HEK293 (cell line): ENCODE data around the gene SELENOM.

Experiments used
- CTCF ChIA-PET: fragments of 350-600 bp; formaldehyde crosslinking; extraction: SDS; loops from one replicate; lab custom pipeline; 2021; ENCODE audit warnings: antibody characterized with exemption; lab: Yijun Ruan, JAX
- POLR2A ChIA-PET: fragments of 300-600 bp; formaldehyde crosslinking; extraction: SDS; loops from one replicate; lab custom pipeline; 2020; ENCODE audit warnings: antibody characterized with exemption, inconsistent platforms; lab: Yijun Ruan, JAX
- H3K27ac ChIP-seq: fragments of 200-500 bp; sonication (Bioruptor generic); 2 replicates; pipeline ENCODE4 v1.5.1; 2014; ENCODE audit warnings: low read depth, low read length, control low read depth, inconsistent platforms; ENCODE audit errors: extremely low read depth
- H3K36me3 ChIP-seq, 2 experiments: fragments of 200-500 bp in 1 of 2; sonication (Bioruptor generic) in 1 of 2; 1 replicate in 1 of 2; 2 replicates in 1 of 2; pipeline ENCODE4 v1.5.1; 2014 to 2017; ENCODE audit warnings: inconsistent platforms in 2 of 2, low read length in 2 of 2; ENCODE audit not compliant: control insufficient read depth in 2 of 2, insufficient read depth in 1 of 2
- H3K4me1 ChIP-seq: fragments of 200-500 bp; sonication (Bioruptor generic); 2 replicates; pipeline ENCODE4 v1.5.1; 2014; ENCODE audit warnings: mild to moderate bottlenecking, low read length, inconsistent platforms; ENCODE audit not compliant: control insufficient read depth, insufficient read depth
- H3K4me3 ChIP-seq: 2 replicates; pipeline ENCODE4 v1.5.1; 2011; ENCODE audit warnings: low read depth, mild to moderate bottlenecking, control low read depth, low read length, moderate library complexity
- H3K9me3 ChIP-seq: fragments of 200-500 bp; sonication (Bioruptor generic); 2 replicates; pipeline ENCODE4 v1.5.1; 2014; ENCODE audit warnings: low read depth, low read length, inconsistent platforms; ENCODE audit not compliant: control insufficient read depth, insufficient read depth
- EGR2 ChIP-seq: fragments of 450-650 bp; formaldehyde crosslinking; IDR thresholded peaks from 2 replicates; pipeline ENCODE4 v1.5.1; 2016; ENCODE audit warnings: low read depth, missing biosample characterization, missing genetic modification characterization
- IKZF3 ChIP-seq: fragments of 450-650 bp; IDR thresholded peaks from 2 replicates; pipeline ENCODE4 v1.5.0; 2018; ENCODE audit warnings: missing biosample characterization, mild to moderate bottlenecking, missing genetic modification characterization, moderate library complexity
- KLF1 ChIP-seq: fragments of 450-650 bp; formaldehyde crosslinking; IDR thresholded peaks from 2 replicates; pipeline ENCODE4 v1.5.1; 2016; ENCODE audit warnings: missing biosample characterization, missing genetic modification characterization
- KLF16 ChIP-seq: fragments of 450-650 bp; formaldehyde crosslinking; IDR thresholded peaks from 2 replicates; pipeline ENCODE4 v1.5.1; 2017; ENCODE audit warnings: missing biosample characterization, missing genetic modification characterization
- KLF9 ChIP-seq: fragments of 450-650 bp; formaldehyde crosslinking; IDR thresholded peaks from 2 replicates; pipeline ENCODE4 v1.5.1; 2016; ENCODE audit warnings: missing biosample characterization, missing genetic modification characterization, low read depth
- SCRT2 ChIP-seq: fragments of 450-650 bp; formaldehyde crosslinking; IDR thresholded peaks from 2 replicates; pipeline ENCODE4 v1.5.1; 2016; ENCODE audit warnings: missing biosample characterization, missing genetic modification characterization
- SETDB1 ChIP-seq: IDR thresholded peaks from one replicate; pipeline ENCODE4 v1.6.1; 2017; ENCODE audit warnings: mild to moderate bottlenecking, low read length, moderate library complexity, mixed read lengths; ENCODE audit not compliant: insufficient read length
- ZBTB21 ChIP-seq: fragments of 450-650 bp; formaldehyde crosslinking; IDR thresholded peaks from 2 replicates; pipeline ENCODE4 v1.5.1; 2017; ENCODE audit warnings: missing biosample characterization, missing genetic modification characterization
- ZFP3 ChIP-seq: fragments of 450-650 bp; formaldehyde crosslinking; IDR thresholded peaks from 2 replicates; pipeline ENCODE4 v1.5.1; 2016; ENCODE audit warnings: low read depth, missing biosample characterization, missing genetic modification characterization
- ZFP69B ChIP-seq: fragments of 450-650 bp; formaldehyde crosslinking; IDR thresholded peaks from 2 replicates; pipeline ENCODE4 v1.5.1; 2016; ENCODE audit warnings: missing biosample characterization, missing genetic modification characterization
- ZNF16 ChIP-seq: fragments of 450-650 bp; formaldehyde crosslinking; IDR thresholded peaks from 2 replicates; pipeline ENCODE4 v1.5.1; 2016; ENCODE audit warnings: low read depth, missing biosample characterization, missing genetic modification characterization
- ZNF426 ChIP-seq: fragments of 450-650 bp; formaldehyde crosslinking; IDR thresholded peaks from 2 replicates; pipeline ENCODE4 v1.5.1; 2017; ENCODE audit warnings: missing biosample characterization, missing genetic modification characterization, mild to moderate bottlenecking, inconsistent platforms, moderate library complexity
- ZNF48 ChIP-seq: fragments of 450-650 bp; formaldehyde crosslinking; IDR thresholded peaks from 2 replicates; pipeline ENCODE4 v1.5.1; 2016; ENCODE audit warnings: missing biosample characterization, missing genetic modification characterization
- ZNF514 ChIP-seq: fragments of 450-650 bp; formaldehyde crosslinking; IDR thresholded peaks from 2 replicates; pipeline ENCODE4 v1.5.1; 2016; ENCODE audit warnings: missing biosample characterization, missing genetic modification characterization
- ZNF791 ChIP-seq: fragments of 450-650 bp; formaldehyde crosslinking; IDR thresholded peaks from 2 replicates; pipeline ENCODE4 v1.5.1; 2016; ENCODE audit warnings: missing biosample characterization, missing genetic modification characterization
- ZSCAN30 ChIP-seq: fragments of 450-650 bp; IDR thresholded peaks from 2 replicates; pipeline ENCODE4 v1.5.1; 2018; ENCODE audit warnings: missing biosample characterization, mild to moderate bottlenecking, missing genetic modification characterization, moderate library complexity
- ZXDB ChIP-seq: fragments of 450-650 bp; formaldehyde crosslinking; IDR thresholded peaks from 2 replicates; pipeline ENCODE4 v1.5.1; 2016; ENCODE audit warnings: missing biosample characterization, missing genetic modification characterization
- TF ChIP-seq, protein P1 (sequence below): fragments of 450-650 bp; formaldehyde crosslinking; IDR thresholded peaks from 2 replicates; pipeline ENCODE4 v1.5.1; 2017; ENCODE audit warnings: missing biosample characterization, missing genetic modification characterization
- TF ChIP-seq, protein P2 (sequence below): fragments of 450-650 bp; formaldehyde crosslinking; IDR thresholded peaks from 2 replicates; pipeline ENCODE4 v1.5.1; 2016; ENCODE audit warnings: missing biosample characterization, missing genetic modification characterization, low read depth
- TF ChIP-seq, protein P3 (sequence below): fragments of 450-650 bp; formaldehyde crosslinking; IDR thresholded peaks from 2 replicates; pipeline ENCODE4 v1.5.1; 2016; ENCODE audit warnings: missing biosample characterization, missing genetic modification characterization
- TF ChIP-seq, protein P4 (sequence below): fragments of 450-650 bp; formaldehyde crosslinking; IDR thresholded peaks from 2 replicates; pipeline ENCODE4 v1.5.1; 2016; ENCODE audit warnings: missing biosample characterization, missing genetic modification characterization

SELENOM gene

DNA sequence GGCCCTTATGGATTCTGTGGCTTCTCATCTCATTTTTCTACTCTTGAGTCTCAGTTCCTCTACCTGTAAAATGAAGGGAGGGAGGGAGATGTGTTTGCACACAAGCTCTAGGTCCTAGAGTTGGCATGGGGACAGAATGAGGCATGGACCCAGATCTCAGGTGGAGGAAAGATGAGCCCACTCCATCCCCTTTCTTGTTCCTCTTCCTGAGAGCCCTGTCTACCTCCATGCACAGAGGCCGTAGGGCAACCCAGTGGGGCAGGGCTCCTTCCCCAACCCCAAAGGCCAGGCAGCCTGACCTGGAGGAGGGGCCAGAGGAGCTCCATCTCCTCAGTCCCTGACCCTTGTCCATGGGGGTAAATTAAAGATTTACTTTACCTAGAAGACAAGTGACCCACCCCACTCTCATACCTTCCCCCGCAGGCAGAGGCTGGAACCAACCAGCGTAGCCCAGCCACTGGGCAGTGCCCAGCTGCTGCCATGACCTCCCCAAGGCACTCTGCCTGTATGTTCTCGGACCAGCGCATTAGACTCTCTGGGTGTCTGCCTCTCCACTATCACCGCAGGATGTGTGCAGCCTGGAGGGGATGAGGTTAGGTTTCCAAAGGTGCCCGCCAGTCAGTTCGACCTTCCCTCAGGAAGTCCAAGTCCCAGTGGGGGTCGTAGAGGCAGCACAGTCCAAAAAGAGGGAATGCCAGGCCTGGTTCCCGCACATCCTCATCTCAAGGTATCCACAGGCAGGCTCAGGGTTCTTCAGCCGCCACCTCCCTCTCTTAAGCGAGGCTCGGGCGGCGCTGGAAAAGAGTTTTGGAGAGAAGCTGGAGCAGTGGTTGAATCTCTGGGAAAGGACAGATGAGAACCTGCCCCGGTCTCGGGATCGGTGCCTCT is 23.2 kb downstream of the SELENOM start:
- ChIA-PET CTCF (interaction anchor here (0.6 to 3.1 kb wide), 13 partner anchors 21 to 354 kb away, joined by 3 to 14 read pairs (median 4); partner anchors contain the start of genes MORC2, RNF185 and TUG1), POLR2A (interaction anchor here (0.9 kb wide), 1 partner anchor 23 kb away, joined by 3 read pairs; the partner anchor contains the start of gene SELENOM)
- Histone ChIP-seq H3K36me3 (peaks cover 0 to 34% of the 10 kb centered on the region in 2 experiments; a peak in 1 of 3 replicates), H3K9me3 (no peaks in the 10 kb centered on the region), H3K4me1 (peaks cover 3% of the 10 kb centered on the region; the same call in 1 of the 2 replicates), H3K4me3 (no peak overlapping the region), H3K27ac (no peak overlapping the region)
- TF ChIP-seq ZNF48 (no peak), ZFP69B (no peak), ZNF426 (tag by site-specific recombination) (no peak), ZFP3 (tag by site-specific recombination) (no peak), ZNF791 (tag by site-specific recombination) (no peak), ZBTB21 (no peak), ZSCAN30 (tag by site-specific recombination) (no peak), SCRT2 (tag by site-specific recombination) (no peak), IKZF3 (tag by site-specific recombination) (no peak), SETDB1 (no peak)
- TF ChIP-seq, protein P1, sequence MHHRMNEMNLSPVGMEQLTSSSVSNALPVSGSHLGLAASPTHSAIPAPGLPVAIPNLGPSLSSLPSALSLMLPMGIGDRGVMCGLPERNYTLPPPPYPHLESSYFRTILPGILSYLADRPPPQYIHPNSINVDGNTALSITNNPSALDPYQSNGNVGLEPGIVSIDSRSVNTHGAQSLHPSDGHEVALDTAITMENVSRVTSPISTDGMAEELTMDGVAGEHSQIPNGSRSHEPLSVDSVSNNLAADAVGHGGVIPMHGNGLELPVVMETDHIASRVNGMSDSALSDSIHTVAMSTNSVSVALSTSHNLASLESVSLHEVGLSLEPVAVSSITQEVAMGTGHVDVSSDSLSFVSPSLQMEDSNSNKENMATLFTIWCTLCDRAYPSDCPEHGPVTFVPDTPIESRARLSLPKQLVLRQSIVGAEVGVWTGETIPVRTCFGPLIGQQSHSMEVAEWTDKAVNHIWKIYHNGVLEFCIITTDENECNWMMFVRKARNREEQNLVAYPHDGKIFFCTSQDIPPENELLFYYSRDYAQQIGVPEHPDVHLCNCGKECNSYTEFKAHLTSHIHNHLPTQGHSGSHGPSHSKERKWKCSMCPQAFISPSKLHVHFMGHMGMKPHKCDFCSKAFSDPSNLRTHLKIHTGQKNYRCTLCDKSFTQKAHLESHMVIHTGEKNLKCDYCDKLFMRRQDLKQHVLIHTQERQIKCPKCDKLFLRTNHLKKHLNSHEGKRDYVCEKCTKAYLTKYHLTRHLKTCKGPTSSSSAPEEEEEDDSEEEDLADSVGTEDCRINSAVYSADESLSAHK (tag by site-specific recombination) = no peak

DNA sequence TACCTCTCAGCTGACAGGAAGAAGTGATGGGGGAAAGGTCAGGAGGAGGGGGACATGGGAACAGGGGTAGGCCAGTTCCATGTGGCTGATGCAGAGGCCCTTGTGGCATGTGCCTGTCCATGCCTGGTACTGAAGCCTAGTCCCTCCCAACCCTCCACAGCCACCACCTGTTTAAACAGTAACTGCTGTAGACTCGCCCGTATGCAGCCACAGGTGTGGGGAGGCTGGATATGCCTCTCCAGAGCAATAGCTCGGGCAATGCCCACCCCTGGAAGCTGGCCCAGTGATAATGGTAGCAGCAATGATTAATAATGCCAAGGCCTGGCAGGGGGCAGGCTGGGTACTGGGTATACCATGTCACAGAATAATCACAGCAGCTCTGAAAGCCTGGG is 24.0 kb downstream of the SELENOM start:
- CTCF ChIA-PET = interaction anchor here (0.6 to 3.1 kb wide), 19 partner anchors 12 to 355 kb away, joined by 3 to 14 read pairs (median 4); partner anchors contain the start of genes MORC2, RNF185 and TUG1
- Histone ChIP-seq H3K36me3 (peaks cover 0 to 27% of the 10 kb centered on the region in 2 experiments; a peak in 1 of 3 replicates), H3K9me3 (no peaks in the 10 kb centered on the region), H3K4me1 (peaks cover 3% of the 10 kb centered on the region; the same call in 1 of the 2 replicates), H3K4me3 (no peak overlapping the region), H3K27ac (no peak overlapping the region)
- TF ChIP-seq SCRT2 (tag by site-specific recombination) (peak; percentile 78), ZXDB (tag by site-specific recombination) (no peak)
- POLR2A ChIA-PET = interaction anchor here (0.7 to 1.4 kb wide), 3 partner anchors 24 to 115 kb away, joined by 3 to 7 read pairs (median 4); partner anchors contain the start of genes MORC2 and SELENOM

DNA sequence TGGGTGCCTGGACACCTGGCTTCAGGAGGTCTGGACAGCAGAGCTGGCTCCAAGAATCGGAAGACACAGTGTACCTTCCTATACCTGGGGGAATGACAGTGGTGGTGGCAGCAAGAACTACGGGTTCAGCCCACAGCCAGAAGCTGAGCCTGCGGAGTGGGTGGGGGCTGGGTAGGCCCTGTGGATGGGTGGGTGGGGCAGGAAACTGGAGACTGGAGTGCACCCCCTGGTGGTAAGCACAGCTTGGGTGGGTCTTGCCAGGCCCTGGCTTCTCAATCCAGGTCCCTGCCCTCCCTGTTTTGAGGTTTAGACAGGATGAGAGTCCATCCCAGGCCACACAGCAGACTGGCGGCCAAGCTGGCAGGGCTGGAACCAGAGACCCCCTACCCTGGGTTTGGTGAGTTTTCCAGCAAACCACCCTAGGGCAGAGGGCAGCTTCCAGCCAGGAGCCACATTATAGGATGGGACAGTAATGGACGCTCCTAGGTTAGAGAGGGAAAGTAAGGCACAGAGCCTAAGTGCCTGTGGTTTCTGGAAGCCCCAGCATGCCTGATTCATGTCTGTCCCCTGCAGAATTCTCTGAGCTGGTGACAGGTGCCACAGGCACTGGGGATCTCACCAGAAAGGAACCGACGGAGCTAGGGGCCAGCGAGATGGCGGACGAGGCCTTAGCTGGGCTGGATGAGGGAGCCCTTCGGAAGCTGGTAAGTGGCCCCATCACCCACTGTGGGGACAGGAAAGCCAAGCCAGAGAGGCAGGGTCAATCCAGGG is 24.6 kb downstream of the SELENOM start:
- H3K27ac ChIP-seq = no peak overlapping the region
- ChIA-PET POLR2A (interaction anchor here (0.7 to 1.4 kb wide), 4 partner anchors 10 to 114 kb away, joined by 3 to 7 read pairs (median 4); partner anchors contain the start of genes MORC2 and SELENOM), CTCF (interaction anchor here (0.5 to 3.1 kb wide), 26 partner anchors 9 to 320 kb away, joined by 3 to 14 read pairs (median 3); partner anchors contain the start of genes MORC2, RNF185 and TUG1)
- H3K9me3 ChIP-seq = no peaks in the 10 kb centered on the region
- H3K4me1 ChIP-seq = peaks cover 3% of the 10 kb centered on the region; the same call in 1 of the 2 replicates
- peaks cover 0 to 21% of the 10 kb centered on the region in 2 experiments; a peak in 1 of 3 replicates for H3K36me3 ChIP-seq
- H3K4me3 ChIP-seq = no peak overlapping the region
- TF ChIP-seq ZNF16 (tag by site-specific recombination) = no peak
- no peak for TF ChIP-seq ZSCAN30 (tag by site-specific recombination)
- TF ChIP-seq, protein P2, sequence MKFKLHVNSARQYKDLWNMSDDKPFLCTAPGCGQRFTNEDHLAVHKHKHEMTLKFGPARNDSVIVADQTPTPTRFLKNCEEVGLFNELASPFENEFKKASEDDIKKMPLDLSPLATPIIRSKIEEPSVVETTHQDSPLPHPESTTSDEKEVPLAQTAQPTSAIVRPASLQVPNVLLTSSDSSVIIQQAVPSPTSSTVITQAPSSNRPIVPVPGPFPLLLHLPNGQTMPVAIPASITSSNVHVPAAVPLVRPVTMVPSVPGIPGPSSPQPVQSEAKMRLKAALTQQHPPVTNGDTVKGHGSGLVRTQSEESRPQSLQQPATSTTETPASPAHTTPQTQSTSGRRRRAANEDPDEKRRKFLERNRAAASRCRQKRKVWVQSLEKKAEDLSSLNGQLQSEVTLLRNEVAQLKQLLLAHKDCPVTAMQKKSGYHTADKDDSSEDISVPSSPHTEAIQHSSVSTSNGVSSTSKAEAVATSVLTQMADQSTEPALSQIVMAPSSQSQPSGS (tag by site-specific recombination) = no peak
- TF ChIP-seq KLF1 (tag by site-specific recombination) = peak; percentile 71
- TF ChIP-seq KLF9 (tag by site-specific recombination) = peak; percentile 66
- peak; percentile 49; the same call in 1 of the 2 replicates for TF ChIP-seq KLF16 (tag by site-specific recombination)
- no peak for TF ChIP-seq ZNF514 (tag by site-specific recombination)
- TF ChIP-seq, protein P3, sequence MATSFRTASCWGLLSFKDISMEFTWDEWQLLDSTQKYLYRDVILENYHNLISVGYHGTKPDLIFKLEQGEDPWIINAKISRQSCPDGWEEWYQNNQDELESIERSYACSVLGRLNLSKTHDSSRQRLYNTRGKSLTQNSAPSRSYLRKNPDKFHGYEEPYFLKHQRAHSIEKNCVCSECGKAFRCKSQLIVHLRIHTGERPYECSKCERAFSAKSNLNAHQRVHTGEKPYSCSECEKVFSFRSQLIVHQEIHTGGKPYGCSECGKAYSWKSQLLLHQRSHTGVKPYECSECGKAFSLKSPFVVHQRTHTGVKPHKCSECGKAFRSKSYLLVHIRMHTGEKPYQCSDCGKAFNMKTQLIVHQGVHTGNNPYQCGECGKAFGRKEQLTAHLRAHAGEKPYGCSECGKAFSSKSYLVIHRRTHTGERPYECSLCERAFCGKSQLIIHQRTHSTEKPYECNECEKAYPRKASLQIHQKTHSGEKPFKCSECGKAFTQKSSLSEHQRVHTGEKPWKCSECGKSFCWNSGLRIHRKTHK (tag by site-specific recombination) = no peak
- TF ChIP-seq, protein P4, sequence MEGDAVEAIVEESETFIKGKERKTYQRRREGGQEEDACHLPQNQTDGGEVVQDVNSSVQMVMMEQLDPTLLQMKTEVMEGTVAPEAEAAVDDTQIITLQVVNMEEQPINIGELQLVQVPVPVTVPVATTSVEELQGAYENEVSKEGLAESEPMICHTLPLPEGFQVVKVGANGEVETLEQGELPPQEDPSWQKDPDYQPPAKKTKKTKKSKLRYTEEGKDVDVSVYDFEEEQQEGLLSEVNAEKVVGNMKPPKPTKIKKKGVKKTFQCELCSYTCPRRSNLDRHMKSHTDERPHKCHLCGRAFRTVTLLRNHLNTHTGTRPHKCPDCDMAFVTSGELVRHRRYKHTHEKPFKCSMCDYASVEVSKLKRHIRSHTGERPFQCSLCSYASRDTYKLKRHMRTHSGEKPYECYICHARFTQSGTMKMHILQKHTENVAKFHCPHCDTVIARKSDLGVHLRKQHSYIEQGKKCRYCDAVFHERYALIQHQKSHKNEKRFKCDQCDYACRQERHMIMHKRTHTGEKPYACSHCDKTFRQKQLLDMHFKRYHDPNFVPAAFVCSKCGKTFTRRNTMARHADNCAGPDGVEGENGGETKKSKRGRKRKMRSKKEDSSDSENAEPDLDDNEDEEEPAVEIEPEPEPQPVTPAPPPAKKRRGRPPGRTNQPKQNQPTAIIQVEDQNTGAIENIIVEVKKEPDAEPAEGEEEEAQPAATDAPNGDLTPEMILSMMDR = peak; percentile 35; the same call in 1 of the 2 replicates
- TF ChIP-seq EGR2 (tag by site-specific recombination) = peak; percentile 75
